ENCODE measurements around the gene KDM1B.
A peak's percentile ranks its signal among the peaks of the same experiment; 100 is the strongest.
"Not testable (repeated sequence)": the region's sequence is repeated elsewhere in the genome, so short reads cannot be mapped to it uniquely, and the experiment has no call there.

KDM1B gene

GRCh38 chr6:18153311-18153703 is 1.9 kb upstream of the KDM1B start:
- no peak for DNase-seq

- peak; percentile 85 for DNase-seq
Observed at GRCh38 chr6:18154507-18155149, 594 bp upstream of the KDM1B start, which contains the start of gene TPMT. TSS of gene TPMT (minus strand) at chr6:18155077. CDS start at chr6:18149127, 5,950 bp downstream.

- DNase-seq = peak; percentile 50
Observed at GRCh38 chr6:18155864-18156421, 721 bp downstream of the KDM1B start.

DNA sequence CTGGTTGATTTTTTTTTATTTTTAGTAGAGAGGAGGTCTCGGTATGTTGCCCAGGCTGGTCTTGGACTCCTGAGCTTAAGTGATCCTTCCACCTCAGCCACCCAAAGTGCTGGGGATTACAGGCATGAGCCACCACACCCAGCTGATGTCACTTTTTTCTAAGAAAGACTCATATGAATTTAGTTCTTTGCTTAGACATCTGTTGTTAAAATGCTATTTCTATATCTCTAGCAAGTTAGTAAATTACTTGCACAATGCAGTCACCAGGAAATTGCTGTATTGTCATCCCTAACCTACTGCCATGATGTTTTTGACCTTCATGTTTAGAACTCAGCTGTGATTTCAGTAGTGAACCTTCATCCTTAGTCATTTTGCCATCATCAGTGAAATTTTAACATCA is 5.7 kb downstream of the KDM1B start:
- DNase-seq = no peak

DNA sequence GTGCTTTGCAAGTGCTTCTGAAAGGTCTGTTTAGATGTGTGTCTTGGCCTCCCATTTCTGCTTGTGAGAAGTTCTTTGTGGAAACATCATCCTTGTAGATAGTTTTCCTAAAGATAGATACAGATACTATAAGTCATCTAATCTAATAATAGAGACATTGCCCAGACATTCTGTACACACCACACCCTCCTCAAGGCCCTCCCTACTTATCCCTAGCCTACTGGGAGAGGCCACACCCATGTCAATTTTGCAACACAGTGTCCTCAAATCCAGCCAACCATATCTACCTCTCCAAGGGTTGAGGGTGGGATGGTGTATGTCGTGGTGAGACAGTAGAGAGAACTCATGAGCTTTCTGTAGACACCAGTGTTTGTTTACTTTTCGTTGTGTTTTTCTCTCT is 6.2 kb downstream of the KDM1B start:
- no peak for DNase-seq

- DNase-seq = no peak
Observed at GRCh38 chr6:18162401-18162800, 7.2 kb downstream of the KDM1B start.

DNA sequence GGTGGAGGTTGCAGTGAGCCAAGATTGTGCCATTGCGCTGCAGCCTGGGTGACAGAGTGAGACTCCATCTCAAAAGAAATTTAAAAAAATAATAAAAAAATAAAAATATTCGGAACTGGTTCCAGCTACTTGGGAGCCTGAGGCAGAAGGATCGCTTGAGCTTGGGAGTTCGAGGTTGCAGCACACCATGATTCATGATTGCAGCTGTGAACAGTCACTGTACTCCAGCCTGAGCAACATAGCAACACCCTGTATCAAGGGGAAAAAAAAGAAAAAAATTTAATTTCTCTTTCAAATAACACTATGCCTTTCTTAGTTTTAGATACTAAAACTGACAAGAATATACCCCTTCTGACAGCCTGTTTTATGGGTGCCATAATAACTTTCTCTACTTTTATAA is 10.5 kb downstream of the KDM1B start:
- no peak for DNase-seq

- DNase-seq = no peak
Observed at GRCh38 chr6:18166312-18167036, 11.3 kb downstream of the KDM1B start.

DNA sequence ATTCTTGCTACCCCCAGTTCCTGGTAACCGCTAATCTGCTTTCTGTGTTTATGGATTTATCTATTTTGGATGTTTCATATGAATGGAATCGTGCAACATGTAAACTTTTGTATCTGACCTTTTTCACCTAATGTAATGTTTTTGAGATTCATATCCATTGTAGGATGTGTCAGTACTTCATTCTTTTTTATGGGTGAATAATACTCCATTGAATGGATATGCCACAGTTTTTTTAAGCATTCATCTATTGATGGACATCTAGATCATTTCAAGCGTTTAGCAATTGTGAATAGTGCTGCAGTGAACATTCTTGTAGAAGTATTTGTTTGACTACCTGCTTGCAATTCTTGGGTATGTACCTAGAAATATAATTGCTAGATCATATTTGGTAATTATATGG is 13.0 kb downstream of the KDM1B start:
- no peak for DNase-seq

- no peak for DNase-seq
Observed at GRCh38 chr6:18171871-18172270, 16.6 kb downstream of the KDM1B start.

DNA sequence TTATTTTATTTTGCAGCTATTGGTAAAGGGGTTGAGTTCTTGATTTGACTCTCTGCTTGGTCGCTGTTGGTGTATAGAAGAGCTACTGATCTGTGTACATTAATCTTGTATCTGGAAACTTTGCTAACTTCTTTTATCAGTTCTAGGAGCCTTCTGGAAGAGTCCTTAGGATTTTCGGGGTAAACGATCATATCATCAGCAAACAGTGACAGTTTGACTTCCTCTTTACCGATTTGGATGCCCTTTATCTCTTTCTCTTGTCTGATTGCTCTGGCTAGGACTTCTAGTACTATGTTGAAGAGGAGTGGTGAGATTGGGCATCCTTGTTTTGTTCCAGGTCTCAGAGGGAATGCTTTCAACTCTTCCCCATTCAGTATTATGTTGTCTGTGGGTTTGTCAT is 21.0 kb downstream of the KDM1B start:
- DNase-seq = not testable (repeated sequence)

DNA sequence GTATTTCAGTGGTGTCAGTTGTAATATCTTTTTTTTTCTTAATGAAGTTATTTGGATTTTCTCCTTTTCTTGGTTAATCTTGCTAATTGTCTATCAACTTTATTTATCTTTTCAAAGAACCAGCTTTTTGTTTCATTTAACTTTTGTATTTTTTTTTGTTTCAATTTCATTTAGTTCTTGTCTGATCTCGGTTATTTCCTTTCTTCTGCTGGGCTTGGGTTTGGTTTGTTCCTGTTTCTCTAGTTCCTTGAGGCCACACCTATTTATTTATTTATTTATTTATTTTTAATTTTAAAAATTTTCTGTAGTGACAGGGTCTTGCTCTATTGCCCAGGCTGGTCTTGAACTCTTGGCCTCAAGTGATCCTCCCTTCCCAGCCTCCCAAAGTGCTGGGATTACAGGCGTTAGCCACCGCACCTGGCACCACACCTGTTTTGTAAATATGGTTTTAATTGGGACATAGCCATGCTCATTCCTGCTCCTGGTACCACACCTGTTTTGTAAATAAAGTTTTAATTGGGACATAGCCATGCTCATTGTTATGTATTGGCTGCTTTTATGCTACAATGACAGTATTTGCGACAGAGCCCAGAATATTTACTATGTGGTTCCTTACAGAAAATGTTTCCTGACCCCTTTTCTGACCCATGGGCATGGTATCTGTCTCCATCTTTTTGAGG is 22.2 kb downstream of the KDM1B start:
- no peak for DNase-seq

- DNase-seq = no peak
Observed at GRCh38 chr6:18178960-18179615, 23.9 kb downstream of the KDM1B start.

- DNase-seq = no peak
Observed at GRCh38 chr6:18179770-18180356, 24.6 kb downstream of the KDM1B start.

- no peak for DNase-seq
Observed at GRCh38 chr6:18182568-18182967, 27.3 kb downstream of the KDM1B start.

DNA sequence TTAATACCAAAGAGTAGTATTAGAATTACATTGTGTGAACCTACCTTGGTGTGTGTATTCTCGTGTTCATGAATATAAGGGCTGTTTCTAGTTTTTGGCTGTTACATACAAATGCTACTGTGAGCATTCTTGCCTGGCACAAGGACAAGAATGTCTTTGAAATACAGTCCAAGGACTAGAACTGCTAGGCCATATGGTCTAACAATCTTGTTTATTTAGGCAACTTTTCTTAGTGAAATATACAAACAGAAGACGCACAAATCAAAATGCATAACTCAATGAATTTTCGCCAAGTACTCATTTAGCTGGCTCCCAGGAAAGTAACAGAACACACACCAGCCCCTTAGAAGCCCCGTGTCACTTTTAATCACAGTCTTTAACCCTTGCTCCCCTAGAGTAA is 28.5 kb downstream of the KDM1B start:
- no peak for DNase-seq

DNA sequence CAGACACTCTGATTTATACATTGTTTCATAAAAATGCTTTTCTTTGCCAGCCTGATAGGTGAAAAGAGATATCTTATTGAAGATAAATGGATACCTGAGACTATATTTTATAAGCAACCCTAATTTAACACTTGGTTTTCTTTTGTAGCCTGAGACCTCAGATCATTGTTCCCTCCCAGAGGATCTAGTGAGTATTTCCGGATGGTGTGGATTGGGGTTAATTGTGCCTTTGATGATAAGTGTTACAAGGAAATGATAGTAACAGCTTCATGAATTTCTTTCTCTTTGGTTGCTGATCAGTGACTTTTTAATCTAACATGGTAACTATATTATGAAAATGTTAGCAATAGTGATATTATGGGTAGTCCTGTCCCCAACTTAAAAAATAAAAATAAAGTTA is 30.4 kb downstream of the KDM1B start:
- DNase-seq = no peak

DNA sequence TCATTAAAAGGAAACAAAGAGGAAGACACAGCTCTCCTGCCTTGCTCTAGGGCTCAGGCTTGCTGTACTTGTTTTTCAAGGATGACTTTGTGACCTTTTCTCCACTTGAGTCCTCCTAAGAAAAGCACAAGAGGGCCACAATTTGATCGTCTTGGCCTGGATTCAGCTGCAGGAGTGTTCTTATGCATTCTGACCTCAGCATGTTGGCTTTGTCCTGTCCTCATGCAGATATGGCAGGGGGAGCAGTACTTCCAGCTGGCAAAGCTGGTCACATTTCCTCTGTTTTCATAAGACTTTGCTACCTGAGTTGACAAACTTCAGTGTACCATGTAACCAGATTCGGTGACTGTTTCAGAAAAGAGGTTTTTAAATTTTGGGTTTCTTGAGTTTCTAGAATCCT is 30.8 kb downstream of the KDM1B start:
- no peak for DNase-seq

DNA sequence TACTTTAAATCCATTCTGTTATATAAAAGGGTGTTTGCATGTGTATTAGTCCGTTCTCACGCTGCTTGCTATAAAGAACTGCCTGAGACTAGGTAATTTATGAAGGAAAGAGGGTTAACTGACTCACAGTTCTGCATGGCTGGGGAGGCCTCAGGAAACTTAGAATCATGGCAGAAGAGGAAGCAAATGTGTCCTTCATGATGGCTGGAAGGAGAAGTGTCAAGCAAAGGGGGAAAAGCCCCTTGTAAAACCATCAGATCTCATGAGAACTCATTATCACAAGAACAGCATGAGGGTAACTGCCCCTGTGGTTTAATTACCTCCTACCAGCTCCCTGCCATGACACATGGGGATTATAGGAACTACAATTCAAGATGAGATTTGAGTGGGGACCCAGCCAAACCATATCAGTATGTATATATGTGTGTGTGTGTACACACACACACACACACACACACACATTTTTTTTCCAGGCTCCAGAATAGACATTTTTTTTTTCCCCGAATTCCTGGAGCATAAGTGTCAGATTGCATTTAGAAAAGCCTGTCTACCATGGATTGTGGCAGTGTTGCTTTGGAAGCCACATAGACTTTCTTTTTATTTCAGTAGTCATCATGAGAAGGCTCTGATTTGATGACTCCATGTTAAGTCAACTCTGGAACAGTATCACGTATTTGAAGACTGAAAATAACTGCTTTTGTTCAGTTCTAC is 31.5 kb downstream of the KDM1B start:
- DNase-seq = no peak

DNA sequence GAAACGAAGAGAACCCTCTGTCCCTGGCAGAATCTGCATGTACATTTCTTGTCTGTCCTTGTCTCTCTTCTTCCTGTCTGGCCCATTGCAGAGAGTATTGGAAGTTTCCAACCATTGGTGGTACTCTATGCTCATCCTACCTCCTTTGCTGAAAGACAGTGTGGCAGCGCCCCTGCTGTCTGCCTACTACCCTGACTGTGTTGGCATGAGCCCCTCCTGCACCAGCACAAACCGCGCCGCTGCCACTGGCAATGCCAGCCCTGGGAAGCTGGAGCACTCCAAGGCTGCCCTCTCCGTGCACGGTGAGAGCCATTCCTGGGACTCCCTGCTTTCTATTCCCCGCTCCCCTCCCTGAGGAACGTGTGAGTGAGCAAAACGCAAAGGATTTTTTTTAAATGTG is 32.5 kb downstream of the KDM1B start:
- DNase-seq = no peak

- DNase-seq = no peak
Observed at GRCh38 chr6:18189196-18189595, 34.0 kb downstream of the KDM1B start.

DNA sequence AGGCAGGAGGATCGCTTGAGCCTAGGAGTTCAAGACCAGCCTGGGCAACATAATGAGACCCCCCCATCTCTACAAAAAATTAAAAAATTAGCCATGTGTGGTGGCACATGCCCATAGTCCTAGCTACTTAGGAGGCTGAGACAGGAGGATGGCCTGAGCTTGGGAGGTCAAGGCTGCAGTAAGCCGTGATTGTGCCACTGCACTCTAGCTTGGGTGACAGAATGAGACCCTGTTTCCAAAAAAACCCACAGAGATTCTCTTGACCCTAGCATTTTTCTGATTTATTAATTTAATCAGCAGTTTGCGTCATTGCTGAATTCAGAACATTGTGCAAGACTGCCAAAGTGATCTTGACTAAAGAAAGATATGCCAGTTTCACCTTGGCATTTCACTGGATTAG is 36.8 kb downstream of the KDM1B start:
- DNase-seq = no peak

Data from NCI-H2081 treated with DMSO at 0.1 percent for 48 hours (cell line).